Measurements from ENCODE around the gene C12orf57.

C12orf57 gene

GRCh38 chr12:6967651-6968100, 23.9 kb downstream of the C12orf57 start:
- no peak for DNase-seq

GRCh38 chr12:6968426-6968825, 24.6 kb downstream of the C12orf57 start:
- DNase-seq: no peak

DNA sequence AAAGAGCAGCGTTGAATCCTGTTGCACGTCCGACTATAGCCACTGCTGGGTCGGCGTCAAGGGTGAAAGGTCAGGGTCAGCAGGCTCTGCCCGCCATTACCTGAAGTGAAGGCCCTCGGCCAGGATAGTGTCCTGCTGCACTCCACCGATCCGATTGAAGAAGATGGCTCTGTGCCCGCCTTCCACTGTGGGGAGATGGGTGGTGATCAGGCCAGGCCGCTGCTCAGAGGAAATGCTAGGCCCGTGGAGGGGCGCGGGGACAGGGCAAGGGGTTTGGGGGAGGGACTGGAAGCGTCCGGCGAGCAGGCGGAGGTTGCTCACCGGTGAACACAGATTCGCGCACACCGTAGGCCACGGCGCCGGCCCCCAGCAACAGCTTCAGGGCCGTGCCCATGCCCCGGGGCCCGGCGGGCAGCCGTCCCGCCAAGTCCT, 26.3 kb downstream of the C12orf57 start:
- DNase-seq: no peak

GRCh38 chr12:6974180-6974579, 30.4 kb downstream of the C12orf57 start:
- DNase-seq: no peak

DNA sequence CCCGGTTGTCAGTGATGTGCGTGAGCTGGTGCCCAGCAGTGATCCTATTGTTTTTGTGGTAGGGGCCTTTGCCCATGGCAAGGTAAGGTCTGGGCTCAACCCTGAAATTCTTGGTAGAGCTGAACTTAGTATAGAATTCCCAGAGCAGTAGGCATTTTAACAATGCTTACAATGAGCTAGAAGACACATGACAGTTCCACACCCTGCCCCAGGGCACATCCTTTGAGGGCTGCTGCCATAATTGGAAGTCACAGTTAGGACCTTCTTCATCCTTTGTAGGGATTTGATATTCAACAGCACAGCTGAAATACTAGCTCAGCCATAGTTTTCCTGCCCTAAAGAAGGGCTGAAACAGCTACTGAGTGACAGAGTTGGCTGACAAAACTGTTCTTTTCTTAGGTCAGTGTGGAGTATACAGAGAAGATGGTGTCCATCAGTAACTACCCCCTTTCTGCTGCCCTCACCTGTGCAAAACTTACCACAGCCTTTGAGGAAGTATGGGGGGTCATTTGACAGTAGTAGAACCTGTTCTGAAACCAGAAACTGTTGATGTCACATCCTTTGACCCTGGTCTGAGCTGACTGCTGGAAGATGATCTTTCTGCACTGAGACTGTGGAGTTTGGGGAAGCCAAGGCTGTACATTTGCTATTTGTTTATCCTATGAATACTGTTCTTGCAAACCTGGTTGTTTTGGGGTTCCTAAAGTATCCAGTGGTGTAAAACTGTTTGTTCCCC, 31.6 kb downstream of the C12orf57 start:
- no peak for DNase-seq

- DNase-seq: no peak
Measured at GRCh38 chr12:6977653-6978052, 33.8 kb downstream of the C12orf57 start.

DNA sequence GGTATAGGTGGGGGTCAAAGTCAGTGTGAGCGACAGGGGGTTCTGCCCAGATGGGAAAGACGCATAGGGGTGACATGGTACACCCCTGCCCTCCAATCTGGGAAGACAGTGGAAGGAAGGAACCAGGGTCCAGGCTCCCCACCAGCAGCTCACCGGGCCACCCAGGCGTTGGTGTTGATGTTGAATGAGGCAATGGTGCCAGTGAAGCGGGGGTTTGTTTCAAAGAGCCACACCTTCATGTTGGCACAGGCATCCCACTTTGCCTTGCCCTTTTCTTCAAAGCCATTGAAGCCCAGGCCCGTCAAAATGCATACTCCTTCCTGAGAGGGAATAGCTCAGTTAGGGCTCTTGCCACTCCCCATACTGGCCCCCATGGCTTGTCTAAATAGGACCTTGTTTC, 34.4 kb downstream of the C12orf57 start:
- no peak for DNase-seq

DNA sequence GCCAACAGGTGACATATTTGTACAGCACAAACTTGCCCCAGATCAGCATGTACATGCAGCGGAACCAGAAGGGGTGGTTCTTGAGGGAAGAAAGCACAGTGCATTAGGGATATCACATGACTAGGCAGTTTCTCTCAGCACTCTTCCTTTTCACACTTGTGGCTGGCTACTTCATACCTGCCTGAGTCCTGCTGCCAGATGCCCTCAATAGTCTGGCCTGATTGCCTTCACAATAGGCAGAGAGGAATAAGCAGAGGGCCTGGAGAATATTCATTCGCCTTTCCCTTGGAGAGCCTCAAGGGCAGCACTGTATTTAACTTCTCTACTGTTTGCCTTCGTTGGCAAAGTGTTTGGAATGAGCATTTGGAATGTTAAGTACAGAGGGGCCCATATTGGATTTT, 34.8 kb downstream of the C12orf57 start:
- no peak for DNase-seq

GRCh38 chr12:6979021-6979420, 35.2 kb downstream of the C12orf57 start:
- DNase-seq: no peak

- no peak for DNase-seq
Measured at GRCh38 chr12:6979453-6979852, 35.6 kb downstream of the C12orf57 start.

- DNase-seq: no peak
Measured at GRCh38 chr12:6980075-6980474, 36.3 kb downstream of the C12orf57 start.

- DNase-seq: no peak
Measured at GRCh38 chr12:6980740-6981139, 36.9 kb downstream of the C12orf57 start.

DNA sequence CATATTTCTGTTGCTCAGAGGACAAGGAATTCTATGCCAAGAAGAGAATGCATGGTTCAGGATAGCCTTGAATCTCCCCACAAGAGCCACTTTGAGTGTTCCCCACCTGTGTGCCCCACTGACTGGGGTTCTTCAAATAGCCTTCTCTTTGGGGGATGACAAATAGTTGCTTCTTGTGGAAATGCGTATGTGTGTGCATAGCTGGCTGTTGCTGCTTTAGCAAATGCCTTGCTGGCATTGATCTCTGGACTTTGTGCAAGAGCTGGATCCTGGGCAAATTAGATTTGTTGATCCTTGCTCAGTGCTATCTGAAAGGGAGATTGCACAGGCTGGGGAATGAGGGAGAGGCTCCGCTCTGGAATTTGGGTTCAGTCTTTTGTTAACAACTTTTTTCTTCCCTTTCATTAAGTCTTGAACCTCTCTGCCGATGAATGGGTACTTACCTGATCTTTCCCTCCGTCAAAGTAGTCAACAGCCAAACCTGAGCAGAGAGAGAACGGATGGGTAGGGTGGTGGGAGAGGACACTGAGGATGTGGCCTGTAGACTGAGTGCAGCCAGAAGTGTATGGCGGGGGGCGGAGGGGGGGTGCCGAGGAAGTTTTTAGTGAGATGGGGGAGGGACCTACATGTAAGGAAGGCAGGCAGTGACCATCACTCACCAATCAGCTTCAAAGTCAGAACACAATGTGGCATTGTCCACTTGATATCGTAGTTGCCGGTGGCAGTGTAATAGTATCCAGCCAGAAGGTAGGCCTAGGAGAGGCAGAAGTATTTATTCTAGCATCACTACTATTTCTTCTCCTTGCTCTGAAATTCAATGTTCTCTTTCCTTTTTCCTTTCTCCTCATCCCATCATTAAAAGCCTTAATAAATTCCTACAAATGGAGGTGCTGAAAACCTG, 37.6 kb downstream of the C12orf57 start:
- DNase-seq: no peak

- DNase-seq: no peak
Measured at GRCh38 chr12:6982532-6982931, 38.7 kb downstream of the C12orf57 start.

- no peak for DNase-seq
Measured at GRCh38 chr12:6987956-6988553, 44.2 kb downstream of the C12orf57 start.
